OCI-M2 (cell line): Measurements from ENCODE around the gene PLXNB1.
"Not testable (repeated sequence)": the region's sequence is repeated elsewhere in the genome, so short reads cannot be mapped to it uniquely, and the experiment has no call there.

Experiments
- DNase-seq: peaks from one replicate; lab custom pipeline; 2025; ENCODE audit not compliant: unreplicated experiment; lab: John Stamatoyannopoulos, UW

Gene PLXNB1

DNA sequence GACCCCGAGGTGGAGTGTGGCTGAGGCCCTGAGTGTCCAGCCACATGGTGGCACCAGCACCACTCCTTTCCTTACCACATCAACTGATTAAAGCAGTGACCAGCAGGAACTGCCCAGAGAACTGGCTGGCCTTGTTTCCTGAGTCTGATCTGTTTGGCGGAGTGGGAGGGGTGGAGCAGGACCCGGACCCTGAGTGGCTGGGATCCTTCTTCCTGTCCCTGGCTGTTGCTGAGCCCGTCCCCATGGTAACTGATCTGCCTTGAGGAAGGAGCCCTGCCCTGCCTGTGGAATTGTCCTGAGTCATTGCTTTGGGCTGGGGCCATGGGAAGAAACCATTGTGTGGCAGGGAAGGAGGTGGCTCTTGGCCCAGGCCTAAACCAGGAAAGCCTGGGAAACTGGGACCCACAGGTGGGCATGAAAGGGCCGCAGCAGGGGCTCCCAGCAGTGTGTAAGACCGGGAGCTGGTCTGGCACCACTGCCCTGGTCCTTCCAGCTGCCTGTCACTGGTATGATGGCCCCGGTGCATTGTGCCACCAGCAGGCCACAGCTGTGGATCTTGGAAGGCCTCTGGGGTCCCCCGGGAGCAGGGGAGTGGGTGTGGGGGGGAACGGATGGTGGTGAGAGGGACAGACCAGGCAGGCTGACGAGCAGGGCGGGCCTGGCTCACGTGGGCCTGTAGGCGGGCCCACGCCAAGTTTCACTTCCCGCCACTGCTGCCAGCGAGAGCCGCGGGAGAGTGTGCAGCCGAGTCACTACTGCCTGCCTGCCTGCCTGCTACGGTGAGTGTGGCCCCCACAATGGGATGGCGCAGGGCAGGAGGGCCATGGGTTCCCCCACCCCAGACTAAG, 35.9 kb upstream of the PLXNB1 start:
- DNase-seq, result no peak

DNA sequence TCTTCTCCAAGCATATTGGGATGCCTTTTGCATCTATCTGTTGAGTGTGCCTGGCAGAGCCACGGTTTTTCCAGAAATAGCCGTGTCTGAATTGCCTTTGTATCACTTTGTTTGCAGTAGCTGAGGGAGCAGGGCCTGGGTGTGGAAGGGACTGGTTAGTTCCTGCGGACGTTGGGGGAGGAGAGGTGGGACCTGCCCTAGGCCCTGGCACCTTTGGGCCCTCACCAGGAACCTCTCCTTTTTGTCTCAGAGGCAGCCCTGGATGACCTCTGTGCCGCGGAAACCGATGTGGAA, 35.3 kb upstream of the PLXNB1 start:
- DNase-seq, result no peak

DNA sequence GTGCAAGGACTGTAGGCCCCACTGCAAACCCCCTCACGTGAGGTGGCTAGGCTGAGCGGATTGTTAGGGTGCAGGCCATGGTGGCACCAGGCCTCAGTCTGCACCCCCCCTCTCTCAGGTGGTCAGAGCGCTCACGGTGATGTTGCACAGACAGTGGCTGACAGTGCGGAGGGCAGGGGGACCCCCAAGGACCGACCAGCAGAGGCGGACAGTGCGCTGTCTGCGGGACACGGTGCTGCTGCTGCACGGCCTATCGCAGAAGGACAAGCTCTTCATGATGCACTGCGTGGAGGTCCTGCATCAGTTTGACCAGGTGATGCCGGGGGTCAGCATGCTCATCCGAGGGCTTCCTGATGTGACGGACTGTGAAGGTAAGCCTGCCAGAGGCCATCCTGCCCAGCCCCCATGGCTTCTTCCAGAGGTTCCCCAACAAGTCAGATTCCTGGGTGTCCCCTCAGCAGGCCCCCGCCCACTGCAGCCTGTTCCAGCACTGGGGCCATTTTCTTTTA, 34.9 kb upstream of the PLXNB1 start:
- DNase-seq, result no peak

DNA sequence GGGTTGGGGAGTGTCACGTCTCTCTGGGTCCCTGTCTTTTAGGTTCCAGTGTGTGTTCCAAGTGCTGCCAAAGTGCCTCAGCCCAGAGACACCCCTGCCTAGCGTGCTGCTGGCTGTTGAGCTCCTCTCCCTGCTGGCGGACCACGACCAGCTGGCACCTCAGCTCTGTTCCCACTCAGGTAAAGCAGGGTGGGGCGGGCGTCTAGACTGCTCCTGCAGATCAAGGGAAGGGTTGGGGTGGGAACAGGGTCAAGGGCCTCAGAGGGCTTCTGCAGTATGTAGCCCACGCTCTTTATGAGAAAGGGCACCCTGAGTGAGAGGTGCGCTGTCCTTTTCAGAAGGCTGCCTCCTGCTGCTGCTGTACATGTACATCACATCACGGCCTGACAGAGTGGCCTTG, 33.8 kb upstream of the PLXNB1 start:
- DNase-seq, result no peak

DNA sequence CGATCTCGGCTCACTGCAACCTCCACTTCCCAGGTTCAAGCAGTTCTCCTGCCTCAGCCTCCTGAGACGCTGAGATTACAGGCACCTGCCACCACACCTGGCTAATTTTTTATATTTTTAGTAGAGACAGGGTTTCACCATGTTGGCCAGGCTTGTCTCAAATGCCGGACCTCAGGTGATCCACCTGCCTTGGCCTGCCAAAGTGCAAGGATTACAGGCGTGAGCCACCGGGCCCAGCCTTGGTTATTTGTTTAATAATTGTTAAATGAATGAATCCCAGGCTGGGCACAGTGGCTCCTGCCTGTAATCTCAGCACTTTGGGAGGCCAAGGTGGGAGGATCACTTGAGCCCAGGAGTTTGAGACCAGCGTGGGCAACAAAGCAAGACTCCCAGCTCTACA, 31.9 kb upstream of the PLXNB1 start:
- not testable (repeated sequence) for DNase-seq

DNA sequence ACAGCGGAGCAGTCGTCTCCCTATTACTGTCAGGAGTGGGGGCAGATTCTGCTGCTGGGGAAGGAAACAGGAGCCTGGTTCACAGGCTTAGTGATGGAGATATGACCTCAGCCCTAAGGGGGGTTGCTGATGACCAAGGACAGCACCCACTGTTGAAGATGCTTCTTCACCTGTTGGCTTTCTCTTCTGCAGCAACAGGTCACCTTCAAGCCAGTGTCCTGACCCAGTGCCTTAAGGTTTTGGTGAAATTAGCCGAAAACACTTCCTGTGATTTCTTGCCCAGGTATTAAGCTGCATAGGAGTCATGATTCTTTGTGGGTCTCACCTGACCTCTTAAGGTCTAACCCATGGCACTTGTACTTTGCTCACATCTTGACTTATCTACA, 30.6 kb upstream of the PLXNB1 start:
- no peak for DNase-seq

DNA sequence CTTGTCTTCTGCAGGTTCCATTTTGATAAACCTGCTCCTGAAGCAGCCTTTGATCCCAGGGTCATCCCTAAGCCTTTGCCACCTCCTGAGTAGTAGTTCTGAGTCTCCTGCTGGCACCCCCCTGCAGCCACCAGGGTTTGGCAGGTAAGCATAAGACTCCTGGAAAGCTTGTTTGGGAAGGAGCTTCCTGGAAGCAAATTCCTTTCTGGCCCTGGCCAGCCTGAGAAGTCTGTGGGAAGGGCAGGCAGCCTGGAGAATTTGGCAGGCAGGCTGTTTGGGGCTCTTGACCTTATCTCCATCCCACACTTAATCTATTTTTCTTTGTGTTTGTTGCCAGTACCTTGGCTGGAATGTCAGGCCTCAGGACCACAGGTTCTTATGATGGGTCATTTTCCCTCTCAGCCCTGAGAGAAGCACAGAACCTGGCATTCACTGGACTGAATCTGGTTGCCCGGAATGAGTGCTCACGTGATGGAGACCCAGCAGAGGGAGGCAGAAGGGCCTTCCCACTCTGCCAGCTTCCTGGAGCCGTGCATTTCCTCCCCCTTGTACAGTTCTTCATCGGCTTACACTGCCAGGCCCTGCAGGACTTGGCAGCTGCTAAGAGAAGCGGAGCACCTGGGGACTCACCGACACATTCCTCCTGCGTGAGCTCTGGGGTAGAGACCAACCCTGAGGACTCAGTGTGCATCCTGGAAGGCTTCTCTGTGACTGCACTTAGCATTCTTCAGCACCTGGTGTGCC, 30.1 kb upstream of the PLXNB1 start:
- DNase-seq, result no peak

DNA sequence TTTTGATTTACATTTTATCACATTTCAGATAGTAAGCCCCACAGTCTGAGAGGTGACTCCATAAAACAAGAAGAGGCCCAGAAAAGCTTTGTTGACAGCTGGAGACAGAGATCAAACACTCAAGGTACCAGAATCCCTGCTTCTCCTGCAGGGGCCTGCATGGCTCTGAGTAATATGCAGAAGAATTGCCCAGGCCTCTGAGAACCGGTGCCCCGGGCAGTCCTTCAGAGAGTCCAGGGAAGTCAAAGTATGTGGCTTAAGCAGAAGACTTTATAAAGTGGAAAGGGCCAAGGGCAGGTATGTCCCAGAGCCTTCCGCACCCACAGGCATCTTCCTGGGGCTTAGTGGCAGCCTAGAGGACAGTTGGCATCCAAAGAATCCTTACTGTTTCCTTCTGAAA, 29.4 kb upstream of the PLXNB1 start:
- DNase-seq, result no peak

DNA sequence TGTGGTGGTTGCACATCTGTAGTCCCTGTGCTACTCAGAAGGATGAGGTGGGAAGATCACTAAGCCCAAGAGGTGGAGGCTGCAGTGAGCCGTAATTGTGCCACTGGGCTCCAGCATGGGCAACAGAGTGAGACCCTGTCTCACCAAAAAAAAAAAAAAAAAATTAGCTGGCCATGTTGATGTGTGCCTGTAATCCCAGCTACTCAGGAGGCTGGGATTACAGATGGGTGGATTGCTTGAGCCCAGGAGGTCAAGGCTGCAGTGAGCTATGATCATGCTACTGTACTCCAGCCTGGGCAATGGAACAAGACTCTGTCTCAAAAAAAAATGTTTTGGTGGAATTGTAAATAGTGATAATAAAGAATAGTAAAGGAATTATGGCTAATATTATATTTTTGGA, 26.6 kb upstream of the PLXNB1 start:
- no peak for DNase-seq

DNA sequence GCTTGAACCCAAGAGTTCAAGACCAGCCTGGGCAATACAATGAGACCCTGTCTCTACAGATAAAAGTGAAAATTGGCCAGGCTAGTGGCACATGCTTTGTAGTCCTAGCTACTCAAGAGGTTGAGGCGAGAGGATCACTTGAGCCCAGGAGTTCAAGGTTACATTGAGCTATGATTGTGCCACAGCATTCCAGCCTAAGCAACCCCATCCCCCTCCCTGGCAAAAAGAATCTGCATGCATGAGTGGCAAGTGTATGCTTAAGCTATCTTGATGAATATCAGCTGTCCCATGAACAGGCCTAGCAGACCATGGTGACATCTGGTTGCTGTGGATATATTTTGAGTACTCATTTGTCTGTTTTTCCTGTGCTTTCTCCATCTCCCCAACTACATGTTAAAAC, 21.4 kb upstream of the PLXNB1 start:
- DNase-seq, result no peak

DNA sequence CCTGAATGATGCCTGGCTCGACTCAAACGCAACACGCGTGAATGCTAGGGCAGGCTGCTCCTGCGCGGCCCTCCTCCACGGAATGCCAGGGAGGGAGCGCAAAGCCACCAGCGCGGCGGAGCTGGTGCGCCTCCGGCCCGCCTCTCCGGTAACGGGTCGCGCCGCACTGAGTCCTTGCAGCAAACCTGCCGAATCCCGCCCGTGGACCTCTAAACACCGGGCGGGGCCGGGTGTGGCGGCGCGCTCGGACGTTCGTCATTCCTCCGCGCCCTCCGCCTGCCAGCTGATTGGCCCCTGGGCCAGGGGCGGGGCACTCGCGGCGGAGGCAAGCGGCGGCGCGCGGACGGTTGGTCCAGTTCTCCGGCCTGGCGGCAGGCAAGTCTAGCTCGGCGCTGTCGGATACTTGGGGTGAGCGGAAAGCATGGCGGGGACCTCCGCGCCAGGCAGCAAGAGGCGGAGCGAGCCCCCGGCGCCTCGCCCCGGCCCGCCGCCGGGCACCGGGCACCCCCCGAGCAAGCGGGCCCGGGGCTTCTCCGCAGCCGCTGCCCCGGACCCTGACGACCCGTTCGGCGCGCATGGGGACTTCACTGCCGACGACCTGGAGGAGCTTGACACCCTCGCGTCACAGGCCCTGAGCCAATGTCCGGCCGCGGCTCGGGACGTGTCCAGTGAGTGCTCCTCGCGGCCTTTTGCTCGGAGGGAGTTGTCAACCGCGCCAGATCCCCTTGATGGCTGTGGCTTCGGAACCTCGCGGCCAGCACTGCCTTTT, 16.7 kb upstream of the PLXNB1 start, which contains the start of gene ATRIP:
ATRIP (plus strand) TSS at position 313 of the 769 bp plus-strand sequence; CDS start at position 422, 109 bp downstream.
- no peak for DNase-seq

DNA sequence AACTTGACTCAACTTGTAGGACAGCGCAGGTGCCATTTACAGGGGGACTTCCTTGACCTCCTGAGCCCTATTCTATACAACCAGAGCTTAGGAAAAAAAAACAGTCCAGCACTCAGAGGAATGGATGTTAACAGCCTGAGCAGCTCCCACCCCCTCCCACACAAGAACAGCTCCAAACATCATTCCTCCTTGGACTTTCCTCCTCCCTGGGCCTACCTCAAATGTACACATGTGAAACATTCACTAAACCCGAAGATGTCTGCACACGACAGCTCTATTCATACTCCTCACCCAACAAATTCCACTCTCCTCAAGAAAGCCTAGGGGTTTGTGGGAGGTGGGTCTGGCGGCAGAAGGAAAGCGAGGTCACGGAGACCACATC, 16.1 kb upstream of the PLXNB1 start:
- no peak for DNase-seq

DNA sequence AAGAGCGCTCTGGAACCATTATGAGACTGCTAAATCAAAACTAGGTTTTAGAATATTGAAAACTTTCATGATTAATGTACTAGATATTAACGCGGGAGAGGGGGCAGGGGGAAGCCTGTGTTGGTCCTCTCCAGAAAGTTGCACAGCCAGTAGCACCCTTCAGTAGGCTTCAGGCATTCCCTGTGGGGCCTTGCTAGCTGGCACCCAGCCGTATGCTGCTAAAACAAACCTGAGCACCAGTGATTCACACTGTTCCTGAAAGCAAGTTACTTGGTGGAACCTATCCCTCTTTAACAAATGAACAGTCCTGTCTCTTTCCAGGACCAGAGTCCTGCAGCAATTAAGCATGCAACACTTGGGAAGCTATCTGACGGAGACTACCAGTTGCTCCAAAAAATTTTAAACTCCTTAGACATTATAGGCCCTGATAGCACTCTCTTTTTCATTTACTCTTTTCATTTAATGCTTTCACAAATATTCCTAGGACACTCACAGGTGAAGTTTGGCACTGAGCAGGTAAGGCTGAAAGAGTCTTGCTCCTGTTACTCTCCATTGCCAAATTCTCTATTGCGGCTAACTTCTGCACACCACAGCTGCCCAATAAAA, 15.5 kb upstream of the PLXNB1 start:
- DNase-seq, result no peak

DNA sequence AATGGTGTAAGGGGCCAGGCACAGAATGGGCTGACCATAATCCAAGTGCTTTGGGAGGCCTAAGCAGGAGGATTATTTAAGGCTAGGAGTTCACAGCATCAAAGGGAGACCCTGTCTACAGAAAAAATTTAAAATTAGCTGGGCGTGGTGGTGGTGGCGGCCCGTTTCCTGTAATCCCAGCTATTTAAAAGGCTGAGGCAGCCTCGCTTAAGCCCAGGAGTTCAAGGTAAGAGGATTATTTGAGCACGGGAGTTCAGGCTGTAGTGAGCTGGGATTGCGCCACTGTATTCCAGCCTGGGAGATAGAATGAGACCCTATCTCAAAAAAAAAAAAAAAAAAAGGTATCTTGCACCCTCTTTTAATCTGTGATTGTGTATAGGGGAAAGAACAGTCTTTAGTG, 12.1 kb upstream of the PLXNB1 start:
- DNase-seq, result no peak

DNA sequence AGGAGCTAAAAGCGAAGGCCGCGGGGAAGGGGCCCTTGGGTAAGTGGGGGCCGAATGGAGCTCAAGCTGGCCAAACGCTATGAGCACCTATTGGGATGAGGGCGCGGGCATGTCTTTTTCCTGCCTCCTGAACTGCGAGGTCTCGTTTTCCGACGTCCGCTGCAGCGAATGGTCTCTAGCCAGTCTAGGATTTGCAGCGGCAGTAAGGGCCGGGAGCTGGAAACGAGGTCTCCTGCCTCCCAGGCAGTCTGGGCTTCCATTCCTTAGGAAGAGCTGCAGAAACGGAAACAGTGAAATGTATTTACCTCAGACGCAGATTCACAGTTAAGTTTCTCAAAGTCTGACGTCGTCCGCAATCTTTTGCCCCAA, 10.7 kb upstream of the PLXNB1 start:
- no peak for DNase-seq

DNA sequence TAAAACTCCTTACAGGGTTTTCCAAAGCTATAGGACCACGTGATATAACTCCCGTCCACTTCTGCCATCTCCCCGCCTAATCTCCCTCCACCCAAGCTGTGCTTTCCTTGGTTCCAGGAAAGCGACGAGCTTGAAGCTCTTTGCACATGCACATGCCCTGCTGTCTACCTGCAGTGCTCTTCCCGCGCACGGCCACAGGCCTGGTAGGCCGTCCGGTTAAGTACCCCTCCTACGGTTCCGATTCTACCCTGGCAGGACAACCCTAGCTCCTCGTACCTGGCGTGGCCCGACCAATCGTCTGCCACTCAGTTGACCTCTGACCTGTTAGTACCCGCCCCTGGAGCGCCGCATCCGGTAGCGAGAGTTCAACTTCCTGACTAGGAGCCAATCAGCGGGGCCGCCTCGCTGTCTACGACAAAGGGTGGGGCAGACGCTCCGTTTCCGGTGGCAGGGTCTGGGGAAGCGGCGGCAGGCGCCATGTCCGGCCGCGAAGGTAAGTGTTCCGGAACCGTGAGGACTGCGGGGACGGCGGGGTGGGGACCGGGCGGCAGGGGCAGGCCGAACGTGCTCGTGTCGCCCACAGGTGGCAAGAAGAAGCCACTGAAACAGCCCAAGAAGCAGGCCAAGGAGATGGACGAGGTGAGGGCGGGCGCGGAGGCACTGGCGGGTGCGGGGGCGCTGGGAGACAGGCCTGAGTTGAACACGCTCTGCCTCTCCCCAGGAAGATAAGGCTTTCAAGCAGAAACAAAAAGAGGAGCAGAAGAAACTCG, 10.1 kb upstream of the PLXNB1 start, which contains the start of the genes CCDC51 and TMA7:
CCDC51 (minus strand) TSS at position 300 of the 770 bp plus-strand sequence. CDS start 4,991 bp downstream, outside the sequence.
TMA7 (plus strand) TSS at position 438 of the 770 bp plus-strand sequence; CDS start at position 478, 40 bp downstream.
- peak; percentile 82 for DNase-seq

DNA sequence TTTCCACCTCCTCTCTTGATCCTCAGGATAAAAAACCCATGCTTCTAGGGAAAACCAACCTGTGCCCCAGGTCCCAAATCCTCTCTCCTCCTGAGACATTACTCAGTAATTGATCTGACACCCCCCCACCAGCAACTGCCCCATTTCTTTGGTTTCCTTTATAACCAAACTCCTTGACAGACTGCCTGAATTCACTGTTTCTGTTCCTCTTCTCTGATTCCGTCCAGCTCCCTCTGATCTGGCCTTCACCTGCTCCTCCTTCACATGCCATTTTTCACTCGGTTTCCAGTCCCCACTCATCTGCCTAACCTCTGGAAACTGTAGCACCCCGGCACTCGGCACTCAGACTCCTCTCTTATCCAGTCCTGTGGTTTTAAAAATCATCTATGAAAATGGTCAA, 7.9 kb upstream of the PLXNB1 start:
- no peak for DNase-seq

DNA sequence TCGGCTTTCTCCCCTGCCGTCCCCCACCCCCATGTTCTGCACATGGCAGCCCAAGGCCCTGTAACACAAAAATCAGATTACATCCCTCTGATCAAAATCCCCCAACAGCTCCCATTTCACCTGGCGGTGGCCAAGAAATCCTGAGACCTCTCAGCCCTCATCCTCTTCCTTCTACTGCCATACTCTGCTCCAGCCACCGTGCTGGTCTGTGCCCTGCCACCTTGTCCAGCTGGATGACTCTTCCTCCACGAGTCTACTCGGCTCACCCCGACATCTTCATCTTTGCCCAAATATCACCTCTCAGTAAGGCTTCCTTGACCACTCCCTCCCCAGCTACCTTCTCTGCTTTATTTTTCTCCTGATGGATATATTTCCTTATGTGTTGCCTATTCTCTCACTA, 7.0 kb upstream of the PLXNB1 start:
- no peak for DNase-seq

DNA sequence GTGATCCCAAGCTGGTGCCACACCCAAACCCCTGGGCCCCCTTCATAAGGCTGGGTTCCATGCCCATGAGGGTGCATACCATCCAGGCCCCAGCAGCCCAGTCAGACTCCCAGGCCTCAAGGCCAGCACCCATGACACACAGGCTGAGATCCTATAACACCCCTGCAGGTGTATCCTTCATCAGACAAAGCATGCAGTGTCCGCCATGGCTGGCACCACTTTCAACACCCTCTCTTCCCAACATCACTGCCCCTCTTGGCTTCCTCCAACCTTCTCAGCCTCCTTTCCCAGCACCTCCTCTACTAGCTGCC, 6.5 kb upstream of the PLXNB1 start:
- no peak for DNase-seq

DNA sequence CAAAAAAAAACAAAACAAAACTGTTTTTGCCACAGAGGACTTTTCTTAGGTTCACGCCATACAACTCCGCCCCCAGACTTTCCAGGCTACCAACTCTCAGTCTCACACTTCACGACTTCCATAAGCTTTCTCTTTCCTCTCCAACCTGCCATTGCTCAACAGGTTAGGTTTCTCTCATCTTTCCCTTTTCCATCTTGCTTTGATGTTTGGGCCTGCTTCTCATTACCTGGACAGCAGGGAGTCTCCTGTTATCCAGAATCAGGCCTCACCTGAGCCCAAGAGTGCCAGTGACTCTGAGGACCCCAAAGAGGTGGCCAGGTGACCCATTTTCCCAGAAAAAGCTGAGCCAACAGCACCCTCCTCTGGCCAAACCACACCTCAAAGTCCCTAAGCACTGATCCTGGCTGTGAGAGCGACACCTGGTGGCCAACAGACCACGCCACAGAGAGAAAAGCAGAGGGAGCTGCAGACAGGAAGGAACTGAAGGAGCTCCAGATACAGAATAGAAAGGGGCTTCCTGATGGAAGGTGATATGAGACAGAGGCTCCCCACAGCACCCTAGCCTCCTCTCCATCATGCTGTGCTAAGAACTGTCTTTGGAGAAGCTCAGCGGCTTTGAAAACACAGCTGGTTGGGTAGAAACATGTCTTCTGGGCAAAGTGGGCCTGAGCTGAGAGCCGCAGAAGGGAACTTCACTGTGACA, 6.0 kb upstream of the PLXNB1 start:
- DNase-seq, result peak; percentile 15
